Endometrial microvascular endothelial cells (primary cell): Measurements from ENCODE around the gene C19orf25. TPM values are rescaled to one million over a fixed set of nuclear protein-coding genes. Genes with fewer than 3 reads are reported as not detected.
"Not testable (repeated sequence)": the region's sequence is repeated elsewhere in the genome, so short reads cannot be mapped to it uniquely, and the experiment has no call there.

Source experiments
- in situ Hi-C: cut with HindIII; loops from 2 replicates; pipeline ENCODE4 v1.10.0; 2017; ENCODE audit warnings: low sequenced_read_pairs, low pct_unique_long_range_greater_than_20kb; ENCODE audit errors: inconsistent ontology term
- total RNA-seq: library from RNA; depleted of rRNA; stranded (reverse); fragments of >200 nt; gene quantifications from one replicate; pipeline ENCODE4 v1.2.3, GENCODE V29; 2015; ENCODE audit errors: inconsistent ontology term

Gene C19orf25
- total RNA-seq, 1 donor from 2014 or later = 28.2 TPM

DNA sequence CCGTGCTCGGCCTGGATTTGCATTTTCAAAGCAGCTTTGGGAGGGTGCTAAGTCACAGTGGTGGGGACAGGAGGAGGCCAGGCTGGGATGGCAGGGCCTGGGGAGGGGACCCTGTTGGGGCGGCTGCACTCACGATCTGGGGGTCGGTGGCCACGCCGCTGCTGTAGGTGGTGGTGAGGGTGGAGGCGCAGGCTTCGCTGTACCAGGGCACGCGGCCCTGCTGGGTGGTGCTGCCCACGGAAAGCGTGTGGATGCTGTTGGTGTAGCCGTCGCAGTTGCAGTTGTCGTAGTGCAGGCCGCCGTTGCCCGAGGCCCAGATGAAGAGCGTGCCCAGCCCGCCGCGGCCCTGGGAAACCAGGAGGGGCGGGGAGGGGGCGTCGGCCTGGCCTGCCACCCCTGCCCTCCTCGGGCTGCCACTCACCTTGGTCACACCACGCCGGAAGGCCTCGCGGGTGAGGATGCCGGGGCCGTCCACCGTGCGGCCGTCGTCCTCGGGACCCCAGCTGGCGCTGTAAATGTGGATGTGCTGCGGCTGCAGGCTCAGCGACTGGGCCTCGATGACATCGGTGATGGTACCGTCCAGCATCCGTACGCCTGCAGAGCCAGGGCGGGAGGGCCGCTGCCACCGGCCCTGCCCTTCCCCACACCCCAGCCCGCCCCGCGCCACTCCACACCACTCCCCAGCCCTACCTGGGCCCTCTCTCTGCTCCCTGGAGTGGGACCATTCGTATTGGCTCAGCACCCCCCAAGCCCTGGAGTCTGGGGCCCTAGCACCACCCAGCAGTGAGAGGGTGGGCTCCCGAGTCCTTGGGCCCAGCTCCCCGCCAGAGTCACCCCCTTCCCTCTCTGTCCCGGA is 7.9 kb upstream of the C19orf25 start:
- in situ Hi-C loops = no loop called here

DNA sequence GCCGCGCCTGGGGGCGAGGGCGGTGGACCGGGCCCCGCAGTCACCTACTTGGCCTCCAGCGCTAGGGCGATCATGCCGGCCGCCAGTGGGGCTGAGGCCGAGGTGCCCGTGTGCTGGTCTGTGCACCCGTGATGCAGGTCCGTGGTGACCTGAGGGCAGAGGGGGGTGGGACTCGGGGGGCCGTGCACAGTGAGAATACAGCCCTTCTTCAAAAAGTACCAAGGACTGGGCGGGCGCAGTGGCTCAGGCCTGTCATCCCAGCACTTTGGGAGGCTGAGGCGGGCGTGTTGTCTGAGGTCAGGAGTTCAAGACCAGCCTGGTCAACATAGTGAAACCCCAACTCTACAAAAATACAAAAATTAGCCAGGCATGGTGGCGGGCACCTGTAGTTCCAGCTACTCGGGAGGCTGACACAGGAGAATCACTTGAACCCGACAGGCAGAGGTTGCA is 5.0 kb upstream of the C19orf25 start:
- in situ Hi-C loops = no loop called here

GRCh38 chr19:1483131-1483978 is 4.3 kb upstream of the C19orf25 start:
- in situ Hi-C loops = no loop called here

GRCh38 chr19:1482361-1483130 is 3.5 kb upstream of the C19orf25 start:
- in situ Hi-C loops = no loop called here

- in situ Hi-C loops = no loop called here
Measured at GRCh38 chr19:1481893-1482360, 2.9 kb upstream of the C19orf25 start.

DNA sequence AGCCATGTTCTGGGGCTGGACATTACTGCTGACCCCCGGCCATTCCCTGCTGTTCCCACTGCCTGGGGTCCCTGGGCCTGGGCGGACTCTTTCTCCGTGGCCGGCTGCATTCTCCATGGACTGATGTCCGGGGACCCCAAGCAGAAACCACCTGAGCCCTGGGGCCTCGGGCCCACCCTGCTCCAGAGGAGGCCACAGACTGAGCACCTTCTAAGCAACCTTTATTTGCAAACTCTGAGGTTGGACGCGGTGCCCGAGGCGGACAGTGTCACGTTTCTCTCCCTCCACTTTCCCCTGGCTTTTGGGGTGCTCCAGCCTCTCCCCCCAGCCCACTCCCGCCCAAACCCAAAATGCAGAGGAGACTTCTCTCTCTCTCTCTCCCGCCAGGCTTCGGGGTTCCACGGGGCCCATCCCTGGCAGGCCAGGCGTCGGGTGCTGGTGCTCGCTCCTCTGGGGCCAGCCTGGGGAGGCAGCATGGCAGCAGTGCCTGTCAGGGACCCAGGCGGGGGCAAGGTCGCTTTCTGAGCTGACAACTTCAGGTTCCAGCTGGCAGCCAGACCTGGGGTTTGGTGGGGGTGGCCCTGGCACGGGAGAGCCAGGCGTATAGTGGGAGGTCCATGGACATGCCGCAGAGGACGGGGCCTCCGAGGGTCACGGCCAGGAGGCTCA is 2.3 kb upstream of the C19orf25 start:
- in situ Hi-C loops = no loop called here

DNA sequence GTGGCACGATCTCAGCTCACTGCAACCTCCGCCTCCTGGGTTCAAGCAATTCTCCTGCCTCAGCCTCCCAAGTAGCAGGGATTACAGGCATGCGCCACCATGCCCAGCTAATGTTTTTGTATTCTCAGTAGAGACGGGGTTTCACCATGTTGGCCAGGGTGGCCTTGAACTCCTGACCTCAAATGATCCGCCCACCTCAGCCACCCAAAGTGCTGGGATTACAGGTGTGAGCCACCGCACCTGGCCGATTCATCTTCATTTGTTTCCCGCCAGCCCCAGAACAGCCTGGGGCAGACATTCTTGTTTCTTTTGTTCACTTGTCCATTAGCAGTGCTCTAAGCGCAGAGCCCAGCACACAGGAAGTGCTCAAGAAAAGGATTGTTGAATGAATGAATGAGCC is 2.0 kb downstream of the C19orf25 start:
- in situ Hi-C loops = not testable (repeated sequence)

DNA sequence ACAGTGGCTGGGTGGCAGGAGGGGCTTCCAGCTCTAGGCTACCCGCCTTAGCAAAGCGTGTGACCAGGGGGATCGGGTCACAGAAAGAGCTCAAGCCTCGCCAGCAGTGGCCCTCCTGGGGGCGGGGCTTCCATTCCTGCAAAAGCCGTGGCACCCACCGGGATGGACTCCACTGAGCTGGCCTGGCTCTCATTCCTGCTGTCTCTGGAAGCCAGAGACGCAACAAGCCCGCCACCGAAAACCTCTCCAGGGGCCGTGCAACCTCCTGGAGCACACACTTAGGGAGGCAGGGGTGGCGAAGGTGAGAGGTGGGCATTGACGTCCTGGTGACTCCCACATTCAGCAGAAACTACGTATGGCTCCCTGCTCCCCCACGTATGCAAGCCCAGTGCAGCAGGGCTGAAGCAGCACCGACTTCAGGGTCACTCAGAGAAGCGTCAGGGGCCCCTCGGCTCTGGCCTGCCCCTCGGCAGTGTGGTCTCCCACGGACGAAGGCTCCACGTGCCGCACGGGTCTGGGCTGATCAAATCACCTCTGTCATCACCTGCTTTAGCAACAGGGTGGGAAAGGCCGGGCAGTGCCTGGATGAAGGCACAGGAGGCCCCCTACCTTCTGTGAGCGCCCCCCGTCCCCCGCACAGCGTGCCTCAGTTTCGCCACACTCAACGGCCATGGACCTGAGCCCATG is 3.1 kb downstream of the C19orf25 start:
- in situ Hi-C loops = no loop called here

DNA sequence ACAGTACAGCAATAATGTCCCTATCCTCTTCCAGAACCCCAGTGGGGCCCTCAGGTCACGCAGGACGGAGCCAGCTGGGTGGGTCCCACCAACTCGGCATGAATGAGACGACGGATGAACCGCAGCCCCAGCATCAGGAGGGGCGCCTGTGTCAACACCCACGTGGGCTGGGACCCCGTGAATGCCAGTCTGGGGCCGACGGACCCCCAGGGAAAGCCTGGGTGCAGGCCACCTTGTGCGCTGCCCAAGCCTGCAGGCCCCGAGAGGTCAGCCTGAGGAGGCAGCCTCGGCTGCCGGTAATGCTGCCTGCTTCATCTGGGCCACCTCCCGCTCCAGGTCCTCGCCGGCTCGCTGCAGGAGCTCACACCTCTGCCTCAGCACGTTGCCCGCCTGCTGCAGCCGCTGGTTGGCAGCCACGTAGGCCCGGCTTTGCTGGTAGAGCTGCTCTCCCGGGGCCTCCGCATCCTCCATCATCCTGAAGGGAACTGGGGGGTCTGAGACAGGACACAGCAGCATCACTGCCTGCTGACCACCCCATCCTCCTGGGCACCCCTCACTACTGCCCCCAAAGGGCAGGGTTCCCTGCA is 4.2 kb downstream of the C19orf25 start:
- in situ Hi-C loops = no loop called here

- in situ Hi-C loops = no loop called here
Measured at GRCh38 chr19:1474011-1474764, 4.8 kb downstream of the C19orf25 start.

- in situ Hi-C loops = no loop called here
Measured at GRCh38 chr19:1473085-1473851, 5.7 kb downstream of the C19orf25 start.

DNA sequence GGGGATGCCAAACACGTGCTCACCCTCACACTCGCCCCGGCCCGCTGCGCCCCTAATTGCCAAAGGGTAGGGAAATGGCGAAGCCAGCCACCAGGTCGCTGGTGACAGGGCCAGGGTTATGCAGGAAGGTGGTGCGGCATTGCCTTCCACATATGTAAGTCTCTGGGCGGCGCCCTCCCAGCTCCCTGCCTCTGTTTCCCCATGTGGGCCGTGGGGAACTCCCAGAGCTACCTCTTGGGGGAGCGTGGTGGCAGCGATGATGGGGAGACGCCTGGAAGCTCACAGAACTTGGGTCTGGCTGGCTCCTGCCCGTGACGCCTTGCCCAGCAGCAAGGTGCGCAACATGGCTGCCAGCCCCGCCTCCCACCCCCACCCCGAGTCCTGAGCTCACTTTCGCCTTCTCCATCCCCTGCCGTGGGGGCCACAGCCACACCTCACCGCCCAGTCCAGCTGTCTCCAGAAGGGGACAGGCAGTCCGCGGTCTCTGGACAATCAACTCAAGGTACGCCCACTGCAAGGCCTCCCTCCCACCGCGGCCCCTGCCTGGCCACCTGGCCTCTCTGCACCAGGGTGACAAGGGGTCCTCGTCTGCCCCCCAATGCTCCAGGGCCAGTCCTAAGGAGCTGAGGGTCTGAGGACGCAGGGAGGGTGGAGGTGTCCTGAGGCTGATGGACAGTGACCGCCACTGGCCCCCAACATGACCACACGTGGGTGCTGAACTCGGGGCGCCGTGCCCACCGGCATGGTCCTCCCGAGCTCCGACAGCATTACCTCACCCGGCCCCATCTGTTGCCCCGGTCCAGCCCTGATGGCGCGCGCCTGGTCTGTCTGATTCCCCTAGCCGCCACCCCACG is 6.6 kb downstream of the C19orf25 start:
- in situ Hi-C loops = no loop called here

GRCh38 chr19:1471515-1472160 is 7.4 kb downstream of the C19orf25 start:
- in situ Hi-C loops = no loop called here

DNA sequence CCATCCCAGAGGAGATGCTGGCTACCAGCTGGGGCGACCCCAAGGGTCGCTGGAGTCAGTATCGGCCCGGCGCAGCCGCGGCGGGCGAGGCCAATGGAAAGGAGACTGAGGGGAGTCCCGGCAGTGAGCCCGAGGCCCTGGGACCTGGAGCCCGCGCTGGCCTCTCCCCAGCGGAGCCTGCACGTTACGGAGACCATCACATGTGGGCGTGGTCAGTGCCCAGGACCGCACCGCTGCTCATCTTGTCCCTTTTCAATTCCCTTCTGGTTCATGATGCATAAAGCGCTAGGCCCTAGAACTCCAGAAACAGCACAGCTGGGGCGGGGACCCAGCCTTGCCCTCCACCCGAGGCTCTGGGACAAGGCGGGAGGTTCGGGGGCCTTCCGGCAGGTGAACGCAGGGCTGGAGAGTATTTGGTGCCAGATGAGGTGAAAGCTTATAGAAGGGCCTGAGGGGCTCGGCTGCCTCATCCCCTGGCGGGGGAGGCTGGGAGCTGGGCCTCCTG is 8.0 kb downstream of the C19orf25 start:
- in situ Hi-C loops = no loop called here
